Fibroblast of skin of left quadriceps (primary cell): ENCODE measurements around the gene ST3GAL5.
A peak's percentile ranks its signal among the peaks of the same experiment; 100 is the strongest.

Source experiments
- DNase-seq, 2 experiments: peaks; one replicate each; pipeline ENCODE4 v3.0.0-alpha.2; 2013; ENCODE audit warnings: low read depth in 2 of 2

Gene ST3GAL5

DNA sequence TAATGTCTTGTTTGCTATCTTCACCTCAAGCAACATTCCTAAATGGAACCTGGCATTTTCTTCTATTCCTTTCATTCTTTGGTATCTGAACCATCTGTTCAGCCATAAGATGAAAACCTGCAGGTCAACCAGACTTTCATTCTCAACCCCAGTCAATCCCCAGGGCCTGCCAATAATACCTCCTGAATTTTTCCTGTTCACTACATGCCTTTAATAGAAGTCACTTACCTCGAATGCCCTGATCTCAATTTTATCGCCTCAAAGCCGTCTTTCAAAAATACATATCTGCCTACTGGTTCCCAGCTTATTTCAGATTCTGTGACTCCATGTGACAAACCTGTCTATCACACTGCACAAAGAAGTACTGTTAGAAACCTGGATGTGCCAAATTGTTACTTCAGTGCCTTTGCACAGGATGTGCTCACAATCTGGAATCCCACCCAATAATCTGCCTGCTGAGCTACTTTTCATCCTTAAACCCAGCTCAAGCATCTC lies 22.6 kb downstream of the ST3GAL5 start:
- DNase-seq, result no peak

DNA sequence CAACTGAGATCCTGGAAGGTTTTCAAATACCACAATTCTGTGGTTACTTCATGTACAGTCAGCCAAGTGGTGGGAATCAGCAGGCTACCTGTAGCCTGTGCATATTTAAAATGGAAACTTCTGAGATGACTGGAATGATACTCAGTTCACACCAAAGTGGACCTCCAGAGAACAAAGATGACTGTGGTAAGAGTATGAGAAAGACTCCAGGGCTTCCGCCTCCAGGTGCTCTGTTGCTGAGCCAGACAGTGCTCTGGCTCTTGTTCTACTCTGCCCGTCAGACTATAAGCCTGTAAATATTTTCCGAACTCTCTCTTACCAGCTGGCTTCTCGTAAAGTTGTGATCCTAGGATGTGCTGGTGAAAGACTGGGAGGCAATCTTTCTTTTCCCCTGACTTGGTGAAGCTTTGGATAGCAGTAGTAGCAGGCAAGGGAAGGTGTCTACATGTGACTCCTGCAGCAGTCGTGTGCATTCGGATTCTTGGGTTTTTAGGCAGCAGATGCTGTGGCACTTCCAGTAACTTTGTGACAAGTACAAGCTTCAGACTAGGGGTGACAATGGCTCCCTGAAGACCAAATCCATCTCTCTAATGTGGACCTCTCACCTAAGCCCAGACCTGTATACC lies 23.1 kb downstream of the ST3GAL5 start:
- no peak for DNase-seq

DNA sequence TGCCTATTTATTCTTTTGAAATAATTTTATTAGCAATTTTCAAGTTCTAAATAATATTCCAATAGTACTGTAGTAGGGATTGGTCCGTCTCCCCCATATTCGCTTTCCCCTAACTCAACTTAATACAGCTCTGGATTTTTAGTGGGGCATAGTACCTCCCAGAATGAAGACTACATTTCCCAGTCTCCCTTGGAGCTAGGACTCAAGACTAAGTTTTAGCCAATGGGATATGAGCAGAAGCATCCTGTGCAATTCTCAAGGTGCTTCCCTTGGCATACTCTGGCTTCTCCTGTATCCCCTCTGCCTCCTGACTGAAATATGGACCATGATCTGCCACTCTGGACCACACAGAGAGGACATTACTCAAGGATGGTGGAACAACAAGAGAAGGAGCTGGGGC lies 24.1 kb downstream of the ST3GAL5 start:
- no peak for DNase-seq

DNA sequence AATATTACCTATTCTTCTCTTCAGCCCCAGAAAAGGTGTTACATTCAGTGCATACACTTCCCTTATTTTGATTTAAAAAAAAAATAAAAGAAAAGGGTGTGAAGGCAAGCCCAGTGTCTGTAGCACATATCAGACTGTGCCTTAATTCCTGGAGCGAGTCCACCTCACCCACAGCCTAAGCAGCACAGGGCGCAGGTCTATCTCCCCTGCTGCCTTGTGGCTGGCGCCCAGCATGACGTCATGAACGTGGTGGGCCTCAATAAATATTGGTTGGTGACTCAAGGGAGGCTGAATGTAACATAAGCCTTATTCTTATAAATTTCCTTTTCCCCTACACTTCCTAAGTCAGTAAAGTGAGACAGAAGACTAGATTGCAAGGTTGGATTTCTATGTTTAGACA lies 26.4 kb downstream of the ST3GAL5 start:
- no peak for DNase-seq

DNA sequence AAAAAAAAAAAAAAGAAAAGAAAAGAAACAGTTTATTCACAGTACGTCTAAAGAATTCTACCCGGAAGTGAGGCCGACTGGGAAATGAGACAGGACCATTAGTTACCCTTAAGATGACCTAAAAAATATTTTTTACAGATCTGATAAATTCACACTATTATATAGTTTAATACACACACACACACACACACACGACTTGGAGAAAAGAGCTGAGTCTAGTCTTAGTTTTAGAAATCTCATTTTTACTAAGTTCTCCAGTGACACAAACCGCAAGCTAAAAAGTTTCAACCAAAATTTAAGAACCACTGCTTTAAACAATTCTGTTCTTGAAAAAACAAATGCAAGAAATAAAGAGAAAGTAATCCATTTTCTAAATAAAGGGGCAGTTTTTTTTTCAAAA lies 27.1 kb downstream of the ST3GAL5 start:
- DNase-seq, result no peak

DNA sequence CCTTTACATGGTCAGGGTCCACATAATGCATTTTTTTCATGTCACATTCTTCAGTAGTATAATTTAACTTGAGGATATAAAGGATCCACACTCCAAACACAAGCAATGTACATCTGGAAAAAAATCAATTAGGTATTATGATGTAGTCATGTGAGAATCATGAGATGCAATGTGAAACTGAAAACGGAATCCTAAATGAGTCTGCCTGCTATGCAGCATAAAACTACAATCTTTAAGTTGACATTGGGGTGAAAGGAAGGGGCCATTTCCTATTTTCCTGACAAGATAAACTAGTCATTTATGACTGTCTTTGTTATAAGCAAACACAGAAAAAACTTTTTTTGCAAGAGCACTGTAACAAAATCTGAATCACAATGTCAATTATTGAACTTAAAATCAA lies 27.6 kb downstream of the ST3GAL5 start:
- no peak for DNase-seq

DNA sequence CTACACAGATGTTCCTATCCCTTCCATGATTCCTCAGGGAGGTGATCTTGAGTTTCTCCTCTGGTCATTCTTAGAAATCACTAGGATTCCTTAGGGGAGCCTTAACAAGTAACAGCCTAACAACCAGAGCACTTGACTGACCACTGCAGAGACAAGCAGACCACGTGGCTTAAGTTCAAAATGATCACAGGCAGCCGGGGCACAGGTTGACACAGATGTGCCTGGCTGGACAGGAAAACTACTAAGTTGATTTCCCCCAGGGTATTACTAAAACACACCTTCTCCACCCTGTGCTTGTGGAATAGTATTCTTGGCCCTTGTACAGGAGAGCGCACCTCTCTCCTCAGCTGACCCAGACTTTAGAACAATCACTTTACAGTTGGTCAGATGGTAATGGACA lies 29.9 kb downstream of the ST3GAL5 start:
- no peak for DNase-seq

DNA sequence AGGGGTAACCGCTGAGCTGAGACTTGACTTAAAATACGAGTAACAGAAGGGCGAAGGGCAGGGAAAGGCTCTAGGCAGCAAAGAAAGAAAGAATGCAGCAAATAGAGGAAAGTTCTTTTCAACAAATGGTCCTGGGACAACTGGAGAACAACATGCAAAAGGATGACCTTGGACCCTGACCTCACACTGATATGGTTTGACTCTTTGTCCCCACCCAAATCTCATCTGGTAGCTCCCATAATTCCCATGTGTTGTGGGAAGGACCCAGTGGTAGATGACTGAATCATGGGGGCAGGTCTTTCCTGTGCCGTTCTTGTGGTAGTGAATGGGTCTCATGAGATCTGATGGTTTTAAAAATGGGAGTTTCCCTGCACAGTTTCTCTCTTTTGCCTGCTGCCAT lies 33.9 kb downstream of the ST3GAL5 start:
- no peak for DNase-seq

DNA sequence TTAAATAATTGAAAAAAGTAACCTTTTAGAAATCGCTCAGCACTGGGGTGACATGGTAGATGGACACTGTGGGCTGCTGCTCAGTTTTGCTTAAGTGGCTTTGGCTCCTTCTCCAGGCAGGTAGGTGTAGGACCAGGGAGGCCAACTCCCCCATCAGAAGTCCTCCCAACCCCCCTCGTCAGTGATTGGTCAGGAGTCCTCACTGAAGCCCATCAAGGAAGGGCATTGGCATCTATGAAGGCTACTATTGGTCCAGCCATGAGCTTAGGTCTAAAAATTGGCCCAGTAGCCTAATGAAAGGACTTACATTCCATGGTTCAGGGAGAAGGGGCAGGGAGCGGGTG lies 34.7 kb downstream of the ST3GAL5 start:
- no peak for DNase-seq

DNA sequence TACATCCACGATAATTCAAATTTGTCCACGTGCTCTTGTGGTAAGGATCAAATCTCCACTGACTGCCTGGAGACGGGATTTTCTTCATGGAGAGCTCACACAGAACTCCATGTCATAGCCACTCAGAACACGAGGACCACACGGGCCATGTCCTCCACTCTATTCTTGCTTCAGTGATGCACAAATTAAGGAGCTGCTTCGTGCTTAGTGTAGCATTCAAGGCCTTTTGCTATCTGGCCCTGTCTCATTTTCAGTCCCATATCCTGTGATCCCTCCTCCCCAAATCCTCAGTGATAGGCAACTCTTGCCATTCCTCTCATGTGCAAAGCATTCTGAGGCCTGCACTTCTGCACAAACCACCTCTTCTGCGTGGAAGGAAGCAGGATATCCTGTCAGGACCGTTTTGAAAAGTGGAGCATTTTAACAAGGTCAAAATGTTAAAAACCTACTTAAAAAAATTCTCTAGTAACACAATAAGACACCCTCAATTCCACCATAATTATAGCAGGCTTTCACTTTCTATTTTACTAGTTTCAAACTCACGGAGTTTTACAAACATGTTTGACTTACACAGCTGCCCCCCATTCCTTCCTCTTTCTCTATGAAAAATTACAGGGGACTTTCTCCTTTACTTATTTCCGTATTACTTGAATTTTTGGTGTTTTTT lies 35.2 kb downstream of the ST3GAL5 start:
- DNase-seq, result no peak

DNA sequence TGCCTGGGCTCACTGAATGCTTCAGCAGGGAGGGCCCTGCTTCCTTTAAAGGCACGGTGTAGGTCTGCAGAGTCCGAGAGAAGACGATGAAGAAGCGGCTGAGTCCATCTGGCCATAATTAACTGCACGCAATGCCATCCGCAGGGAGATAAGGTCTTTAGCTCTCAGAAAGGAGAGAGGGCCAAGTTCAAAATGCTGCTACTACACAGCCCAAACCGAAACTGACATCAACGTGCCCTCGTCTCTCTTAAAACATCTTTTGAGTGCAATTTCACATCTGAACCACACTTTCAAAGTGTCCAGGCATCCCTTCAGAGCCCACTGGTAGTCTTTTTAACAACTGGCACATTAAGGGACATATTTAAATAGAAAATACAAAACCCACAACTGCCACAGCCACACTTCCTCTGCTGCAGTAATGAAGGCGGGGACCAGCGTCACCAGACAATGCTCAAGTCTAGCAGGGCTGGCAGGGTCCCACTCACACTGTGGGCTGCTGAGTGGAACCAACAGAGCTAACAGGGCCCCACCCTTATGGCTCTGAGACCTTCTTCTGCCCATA lies 35.8 kb downstream of the ST3GAL5 start:
- DNase-seq, result no peak

DNA sequence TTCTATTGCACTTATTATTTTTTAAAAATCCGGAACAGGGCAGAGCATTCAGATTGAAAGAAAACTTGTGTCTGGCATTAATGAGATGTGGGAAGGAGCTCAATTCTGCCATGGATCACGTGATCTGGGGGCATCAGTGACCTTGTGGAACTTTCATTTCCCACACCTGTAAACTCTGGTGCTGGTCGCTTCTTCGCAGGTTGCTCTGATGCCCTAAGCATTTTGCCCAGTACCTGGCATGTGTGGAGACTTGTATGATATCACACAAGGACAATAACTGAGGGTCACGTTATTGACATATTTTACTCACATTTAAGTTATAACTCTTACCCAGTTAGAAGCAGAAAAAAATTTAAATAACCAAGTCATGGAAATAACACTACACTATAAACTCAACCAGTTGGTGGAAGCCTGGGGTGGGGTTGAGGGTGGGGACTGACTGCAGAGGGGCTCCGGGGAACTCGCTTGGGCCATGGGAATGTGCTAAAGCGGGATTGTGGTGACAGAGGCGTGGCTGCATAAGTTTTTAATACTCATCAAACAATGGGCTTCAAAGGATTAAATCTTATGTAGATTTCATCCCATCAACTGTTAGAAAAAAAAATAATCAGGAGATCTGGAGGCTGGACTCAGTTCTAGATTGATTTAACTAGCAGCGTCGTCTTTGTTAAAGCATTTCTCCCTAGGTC lies 36.5 kb downstream of the ST3GAL5 start:
- no peak for DNase-seq

DNA sequence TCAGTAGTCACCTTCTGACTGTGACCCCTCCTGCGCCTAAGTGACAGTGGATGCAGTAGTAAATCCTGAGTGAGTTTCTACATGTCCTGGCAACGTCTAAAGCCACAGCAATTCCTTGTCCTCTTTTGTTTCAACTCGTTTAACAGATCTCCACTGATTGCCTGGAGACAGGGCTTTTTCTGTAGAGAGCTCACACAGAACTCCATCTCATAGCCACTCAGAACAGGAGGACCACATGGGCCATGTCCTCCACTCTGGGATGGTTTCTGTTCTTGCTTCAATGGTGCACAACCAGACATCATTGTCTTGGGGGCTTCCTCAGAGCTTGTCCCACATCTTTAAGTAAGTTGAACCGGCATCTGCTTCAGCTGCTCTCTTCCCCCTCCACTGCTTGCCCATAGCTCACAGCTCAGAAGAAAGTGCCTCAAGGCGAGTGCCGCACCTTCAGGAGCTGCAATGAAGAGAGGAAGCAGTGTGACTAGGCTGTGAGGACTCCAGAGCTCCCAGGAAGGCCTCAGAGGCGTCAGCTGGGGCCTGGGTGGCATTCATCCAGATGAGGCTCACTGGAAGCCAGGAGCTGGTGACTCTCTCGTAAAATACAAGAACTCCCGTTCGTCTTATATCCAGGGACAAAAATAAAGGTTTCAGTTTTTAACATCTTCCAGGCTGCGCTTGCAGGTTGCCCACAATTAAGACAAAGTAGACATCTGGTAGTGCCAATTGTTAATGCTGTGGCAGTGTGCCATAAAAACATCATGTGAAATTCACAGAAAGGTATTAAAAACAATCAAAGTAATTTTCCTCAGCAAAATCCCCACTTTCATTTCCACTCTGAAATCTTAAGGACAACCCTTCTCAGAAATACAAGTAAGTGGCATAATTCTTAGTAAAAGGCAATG lies 37.3 kb downstream of the ST3GAL5 start:
- no peak for DNase-seq

DNA sequence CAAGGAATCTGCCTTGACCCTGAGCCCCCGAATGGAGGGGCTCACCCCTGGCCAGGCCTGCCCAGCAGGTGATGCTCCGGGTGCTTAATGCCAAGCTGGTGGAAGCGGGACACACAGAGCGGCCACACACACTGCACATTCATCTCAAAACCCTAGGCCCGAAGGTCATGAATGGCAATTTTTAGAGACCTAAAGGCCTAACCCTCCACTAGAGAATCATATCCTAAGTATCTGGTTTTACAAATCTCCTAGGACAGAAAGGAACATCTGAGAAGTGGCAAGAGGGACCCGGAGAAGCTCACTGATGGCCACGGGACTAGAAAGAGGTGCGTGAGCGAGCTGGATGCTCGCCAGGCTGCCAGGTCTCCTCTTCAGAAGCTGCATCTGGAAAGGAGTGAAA lies 38.3 kb downstream of the ST3GAL5 start:
- no peak for DNase-seq

DNA sequence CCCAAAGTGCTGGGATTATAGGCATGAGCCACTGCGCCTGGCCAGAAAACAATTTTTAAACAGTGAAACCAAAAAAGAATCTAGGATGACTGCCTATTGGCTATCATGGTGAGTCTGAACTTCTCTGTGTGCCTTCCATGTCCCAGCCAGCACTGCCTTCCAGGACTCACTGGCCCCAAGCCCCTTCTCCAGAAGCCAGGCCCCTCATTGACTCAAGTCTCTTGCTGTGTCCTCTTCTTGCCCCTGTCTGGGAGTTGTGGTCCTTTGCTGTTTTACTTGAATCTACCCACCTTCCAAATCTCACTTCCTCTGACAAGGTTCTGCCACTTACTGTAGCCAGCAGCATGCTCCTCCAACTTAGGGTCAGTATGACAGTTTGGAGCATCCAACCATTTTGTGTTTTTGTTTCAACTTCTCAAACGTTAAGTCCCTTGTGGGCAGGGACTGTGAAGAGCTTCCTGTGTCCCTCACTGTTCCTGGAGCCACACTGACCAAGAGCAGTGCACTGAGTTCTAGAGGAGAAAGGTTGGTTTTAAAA lies 41.7 kb downstream of the ST3GAL5 start:
- no peak for DNase-seq

DNA sequence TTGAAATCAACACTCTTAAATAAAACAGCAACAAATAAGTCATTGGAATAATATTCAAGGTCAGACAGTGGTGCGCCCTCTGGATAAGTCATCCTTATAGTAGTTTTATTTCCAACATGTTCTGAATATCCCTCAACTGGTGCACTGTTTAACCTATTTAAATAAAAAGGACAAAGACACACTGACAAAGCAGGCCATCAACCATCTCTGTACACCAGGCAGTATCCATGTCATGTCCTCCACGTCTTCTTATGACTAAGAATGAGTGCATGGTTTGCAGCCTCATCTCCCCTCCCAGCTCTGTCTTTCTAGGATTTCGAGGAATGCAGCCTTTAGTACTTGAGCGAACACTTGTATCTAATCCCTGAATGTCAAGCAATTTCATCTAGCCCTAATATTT lies 42.4 kb downstream of the ST3GAL5 start:
- DNase-seq, result peak in 1 of 2 experiments; percentile 24

DNA sequence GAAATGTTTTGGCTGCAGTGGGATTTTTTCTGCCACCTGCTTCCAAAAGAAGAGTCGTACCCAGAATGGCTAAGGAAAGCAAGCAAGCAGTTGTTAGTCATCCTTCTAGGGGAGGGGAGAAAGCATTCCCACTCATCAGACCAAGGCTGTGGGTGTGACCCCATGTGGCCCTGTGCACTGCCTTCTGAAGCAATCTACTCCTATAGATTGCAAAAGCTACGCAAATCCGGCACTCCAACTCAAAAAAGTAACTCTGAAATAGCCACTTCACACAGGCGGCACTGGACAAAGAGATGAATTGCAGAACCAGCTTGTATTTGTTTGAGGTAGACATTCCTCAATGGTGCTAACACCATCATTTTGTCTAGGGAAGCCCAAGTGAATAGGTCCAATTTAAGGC lies 44.3 kb downstream of the ST3GAL5 start:
- DNase-seq, result no peak

DNA sequence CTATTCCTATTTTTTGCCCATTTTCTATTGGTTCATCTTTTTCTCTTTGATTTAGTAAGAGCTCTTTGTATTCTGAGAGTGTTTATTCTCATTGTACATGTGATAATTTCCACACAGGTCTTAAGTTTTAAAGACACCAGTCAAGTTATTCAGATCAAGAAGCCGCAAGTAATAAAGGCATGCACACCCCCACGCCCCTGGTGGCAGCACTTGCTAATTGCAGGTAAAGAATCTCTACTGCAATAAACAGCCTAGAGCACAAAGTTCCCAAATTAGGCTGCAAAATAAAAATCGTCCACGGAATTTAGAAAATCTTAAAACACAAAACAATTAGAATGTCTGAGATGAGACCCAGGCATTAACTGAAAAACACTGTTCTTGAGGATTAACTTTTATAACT lies 45.2 kb downstream of the ST3GAL5 start:
- no peak for DNase-seq

DNA sequence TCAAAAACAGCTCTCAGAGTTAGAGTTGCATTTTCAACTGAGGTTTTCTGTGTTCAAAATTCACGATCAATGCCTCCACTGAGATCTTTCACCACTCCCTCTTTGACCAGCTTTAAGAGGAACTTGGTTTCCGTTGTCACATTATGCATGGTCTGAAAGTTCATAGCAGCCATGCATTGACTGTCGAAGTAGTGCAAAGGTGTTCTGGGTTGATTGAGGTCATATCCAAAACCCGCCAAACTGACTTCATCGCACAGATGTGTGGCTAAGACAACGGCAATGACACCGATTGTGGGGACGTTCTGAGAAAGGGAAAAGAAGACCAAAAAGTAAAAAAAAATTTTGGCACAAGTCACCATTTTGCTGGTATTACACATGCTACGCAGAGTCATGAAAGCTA lies 48.7 kb downstream of the ST3GAL5 start:
- no peak for DNase-seq

DNA sequence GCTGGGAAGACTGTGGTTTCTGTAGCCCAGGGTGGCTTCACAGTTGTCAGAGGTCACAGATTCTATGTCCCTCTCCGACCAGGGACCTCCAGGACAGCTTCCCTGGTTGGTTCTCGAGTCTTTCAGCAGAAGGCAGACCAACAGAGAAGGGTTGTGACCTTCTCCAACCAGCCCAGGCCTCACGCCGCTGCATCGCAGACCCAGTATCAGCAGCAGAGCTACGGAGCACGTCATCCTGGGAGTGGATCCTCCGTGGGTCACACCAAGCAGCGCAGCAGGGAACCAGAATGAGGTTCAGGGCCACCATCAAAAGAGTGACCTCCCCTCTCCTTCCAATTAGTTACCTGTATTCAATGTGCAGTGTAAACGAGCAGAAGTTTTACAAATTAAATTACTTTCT lies 49.3 kb downstream of the ST3GAL5 start:
- no peak for DNase-seq

DNA sequence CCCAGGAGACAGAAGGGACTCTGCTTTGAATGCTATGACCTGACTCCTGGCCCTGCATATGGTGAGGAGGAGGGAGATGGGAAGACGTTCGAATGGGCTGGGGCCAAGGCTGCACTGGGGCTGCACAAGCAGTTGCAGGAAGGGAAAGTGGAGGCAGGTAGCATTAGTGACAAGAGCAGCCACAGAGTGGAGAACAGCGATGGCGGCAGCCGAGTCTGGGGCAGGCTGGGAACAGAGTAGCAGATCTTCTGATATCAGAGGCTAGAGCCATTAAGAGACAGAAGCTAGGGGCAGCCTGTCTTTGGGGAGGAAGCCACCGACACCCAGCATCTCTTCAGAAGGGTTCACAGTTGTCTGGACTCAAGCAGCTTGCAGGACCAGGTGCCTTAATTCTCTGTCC lies 50.1 kb downstream of the ST3GAL5 start:
- DNase-seq, result no peak

DNA sequence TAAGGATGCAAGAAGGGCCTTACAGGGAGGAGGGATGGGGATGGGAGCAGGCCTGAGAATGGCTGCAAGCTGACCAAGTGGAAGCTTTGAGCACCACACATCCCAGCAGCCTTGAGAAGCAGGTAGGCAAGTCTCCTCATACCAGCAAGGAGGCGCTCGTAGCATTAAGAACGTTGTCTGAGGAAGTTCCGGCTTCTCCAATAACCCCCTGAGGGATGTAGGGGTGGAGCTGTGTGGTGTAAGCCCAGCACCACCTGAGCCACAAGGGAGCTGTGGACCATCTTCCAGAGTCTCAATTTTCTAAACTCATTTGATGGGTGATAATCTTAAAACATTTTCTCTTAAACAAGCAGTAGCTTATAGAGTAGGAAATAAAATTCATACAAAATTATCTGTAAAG lies 50.6 kb downstream of the ST3GAL5 start:
- no peak for DNase-seq
